AG04449 (cell line): Measurements from ENCODE around the gene GRK1.

Experiments used
- CTCF ChIA-PET: fragments of 350-600 bp; formaldehyde crosslinking; extraction: SDS; loops from one replicate; lab custom pipeline; 2021; ENCODE audit warnings: antibody characterized with exemption; lab: Yijun Ruan, JAX
- POLR2A ChIA-PET: fragments of 400-600, 350-600 bp; formaldehyde crosslinking; extraction: SDS; loops from one replicate; lab custom pipeline; 2020; ENCODE audit warnings: antibody characterized with exemption, inconsistent platforms; lab: Yijun Ruan, JAX
- DNase-seq: peaks from one replicate; pipeline ENCODE4 v3.0.0-alpha.2; 2010; ENCODE audit warnings: low read depth, low spot score
- H3K4me3 ChIP-seq: 2 replicates; pipeline ENCODE4 v1.5.1; 2011; ENCODE audit warnings: low read depth, mild to moderate bottlenecking, control low read depth, low read length
- TF ChIP-seq, protein P1 (sequence below): IDR thresholded peaks from one replicate; pipeline ENCODE4 v1.5.1; 2011; ENCODE audit warnings: mild to moderate bottlenecking, moderate library complexity, low read length, control low read depth, inconsistent platforms; ENCODE audit not compliant: insufficient read depth; ENCODE audit errors: missing control alignments

Gene GRK1

DNA sequence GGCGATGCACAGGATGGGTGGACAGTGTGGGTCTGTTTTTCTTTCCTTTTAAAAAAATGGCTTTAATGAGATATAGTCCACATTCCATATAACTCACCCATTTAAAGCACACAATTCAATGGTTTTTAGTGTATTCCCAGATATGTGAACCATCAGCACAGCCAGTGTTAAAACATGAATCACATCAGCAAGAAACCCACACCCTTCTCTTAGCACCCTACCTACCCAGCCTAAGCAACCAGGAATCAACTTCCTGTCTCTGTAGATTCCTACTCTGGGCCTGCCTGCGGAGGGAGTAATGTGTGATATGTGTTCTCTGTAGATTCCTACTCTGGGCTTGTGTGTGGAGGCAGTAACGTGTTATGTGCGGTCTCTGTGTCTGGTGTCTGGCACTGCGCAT is 103.9 kb downstream of the GRK1 start:
- CTCF ChIA-PET, result interaction anchor here (0.9 kb wide), 1 partner anchor 12 kb away, joined by 3 read pairs; no protein-coding TSS in a partner anchor

DNA sequence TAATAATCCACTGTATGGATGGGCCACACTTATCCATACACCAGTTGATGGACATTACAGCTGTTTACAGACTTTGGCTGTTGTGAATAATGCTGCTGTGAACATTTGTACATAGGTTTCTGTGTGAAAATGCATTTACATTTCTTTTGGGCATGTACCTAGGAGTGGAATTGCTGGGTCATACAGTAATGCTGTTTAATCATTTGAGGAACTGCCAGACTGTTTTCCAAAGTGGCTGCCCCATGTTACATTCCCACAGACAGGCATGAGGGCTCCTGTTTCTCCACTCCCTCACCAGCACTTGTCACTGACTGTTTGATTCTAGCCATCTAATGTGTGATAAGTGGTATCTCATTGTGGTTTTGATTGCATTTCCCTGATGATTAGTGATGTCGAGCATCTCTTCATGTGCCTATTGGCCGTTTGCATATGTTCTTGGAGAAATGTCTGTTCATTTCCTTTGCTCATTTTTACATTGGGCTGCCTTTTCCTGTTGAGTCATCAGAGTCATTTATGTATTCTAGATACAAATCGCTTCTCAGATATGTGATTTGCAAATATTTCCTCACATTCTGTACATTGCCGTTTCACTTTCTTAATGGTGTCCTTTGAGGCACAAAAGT is 104.8 kb downstream of the GRK1 start:
- DNase-seq, result no peak
- POLR2A ChIA-PET, result no interaction called here
- CTCF ChIA-PET, result no interaction called here
- TF ChIP-seq, protein P1, sequence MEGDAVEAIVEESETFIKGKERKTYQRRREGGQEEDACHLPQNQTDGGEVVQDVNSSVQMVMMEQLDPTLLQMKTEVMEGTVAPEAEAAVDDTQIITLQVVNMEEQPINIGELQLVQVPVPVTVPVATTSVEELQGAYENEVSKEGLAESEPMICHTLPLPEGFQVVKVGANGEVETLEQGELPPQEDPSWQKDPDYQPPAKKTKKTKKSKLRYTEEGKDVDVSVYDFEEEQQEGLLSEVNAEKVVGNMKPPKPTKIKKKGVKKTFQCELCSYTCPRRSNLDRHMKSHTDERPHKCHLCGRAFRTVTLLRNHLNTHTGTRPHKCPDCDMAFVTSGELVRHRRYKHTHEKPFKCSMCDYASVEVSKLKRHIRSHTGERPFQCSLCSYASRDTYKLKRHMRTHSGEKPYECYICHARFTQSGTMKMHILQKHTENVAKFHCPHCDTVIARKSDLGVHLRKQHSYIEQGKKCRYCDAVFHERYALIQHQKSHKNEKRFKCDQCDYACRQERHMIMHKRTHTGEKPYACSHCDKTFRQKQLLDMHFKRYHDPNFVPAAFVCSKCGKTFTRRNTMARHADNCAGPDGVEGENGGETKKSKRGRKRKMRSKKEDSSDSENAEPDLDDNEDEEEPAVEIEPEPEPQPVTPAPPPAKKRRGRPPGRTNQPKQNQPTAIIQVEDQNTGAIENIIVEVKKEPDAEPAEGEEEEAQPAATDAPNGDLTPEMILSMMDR, result no peak
- H3K4me3 ChIP-seq, result no peak overlapping the region

More for the DNA sequence above, 103.9 kb downstream of the GRK1 start:
- TF ChIP-seq, protein P1, result no peak
- no peak for DNase-seq
- no peak overlapping the region for H3K4me3 ChIP-seq
- POLR2A ChIA-PET, result no interaction called here

DNA sequence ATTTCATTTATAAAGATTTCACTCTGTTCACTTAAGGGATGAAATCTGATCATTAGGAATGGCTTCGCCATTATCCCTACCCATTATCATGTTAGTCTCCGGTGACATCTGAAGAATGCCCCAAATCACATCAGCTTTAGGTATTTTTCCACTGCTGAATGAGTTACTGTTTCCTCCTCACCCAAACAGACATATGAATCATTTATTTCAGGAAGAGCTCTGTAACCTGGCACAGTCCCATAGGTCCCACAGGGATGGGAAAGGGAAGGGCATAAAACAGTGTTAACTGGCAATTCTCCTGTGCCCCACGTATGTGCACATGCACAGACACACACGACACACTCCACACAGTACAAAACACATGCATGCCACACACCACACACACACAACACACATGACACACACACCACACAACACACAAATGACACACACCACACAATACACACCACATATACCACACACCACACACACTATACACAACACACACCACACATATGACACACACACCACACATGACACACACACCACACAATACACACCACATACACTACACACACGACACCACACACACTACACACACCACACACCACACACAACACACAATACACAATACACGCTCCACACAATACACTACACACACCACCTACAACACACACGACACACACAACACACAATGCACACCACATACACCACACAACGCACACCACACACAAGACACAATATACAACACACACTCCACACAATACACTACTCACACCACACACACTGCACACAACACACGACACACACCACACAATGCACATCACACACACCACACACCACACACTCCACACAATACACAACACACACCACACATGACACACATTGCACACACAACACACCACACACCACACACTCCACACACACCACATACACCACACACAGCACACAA is 107.4 kb downstream of the GRK1 start:
- ChIA-PET POLR2A (no interaction called here), CTCF (no interaction called here)
- no peak overlapping the region for H3K4me3 ChIP-seq
- TF ChIP-seq, protein P1, result no peak
- no peak for DNase-seq

DNA sequence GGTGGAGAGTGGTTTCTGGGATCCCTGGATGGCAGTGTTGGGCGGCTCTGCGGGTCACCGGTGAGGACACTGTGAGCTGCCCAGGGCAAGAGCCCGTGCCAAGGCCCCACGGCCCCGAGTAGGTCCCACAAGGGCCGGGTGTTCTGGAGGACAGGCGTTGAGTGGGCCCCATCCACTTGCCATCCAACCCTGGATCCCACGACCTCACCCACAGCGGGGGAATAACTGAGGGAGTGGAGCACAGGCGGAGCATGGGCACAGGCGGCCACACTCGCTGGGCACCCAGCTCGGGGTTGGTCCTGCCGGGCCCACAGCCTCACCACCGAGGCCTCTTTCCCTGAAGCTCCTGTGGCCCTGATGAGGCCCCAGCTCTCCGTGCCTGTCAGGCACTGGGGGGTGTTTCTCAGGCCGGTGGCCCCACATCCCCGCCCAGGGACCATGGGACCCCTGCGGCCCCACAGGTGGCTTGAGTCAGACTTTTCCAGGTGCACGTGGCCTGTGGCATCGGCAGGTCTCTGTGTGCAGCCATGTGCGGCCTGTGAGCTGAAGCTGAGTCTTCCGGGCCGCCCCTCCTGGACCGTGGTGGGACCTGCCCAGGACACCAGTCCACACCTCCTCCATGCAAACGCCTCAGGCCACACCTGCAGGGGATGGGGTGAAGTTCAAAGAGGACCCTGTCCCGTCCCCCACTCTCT is 108.6 kb downstream of the GRK1 start:
- POLR2A ChIA-PET, result no interaction called here
- CTCF ChIA-PET, result no interaction called here

DNA sequence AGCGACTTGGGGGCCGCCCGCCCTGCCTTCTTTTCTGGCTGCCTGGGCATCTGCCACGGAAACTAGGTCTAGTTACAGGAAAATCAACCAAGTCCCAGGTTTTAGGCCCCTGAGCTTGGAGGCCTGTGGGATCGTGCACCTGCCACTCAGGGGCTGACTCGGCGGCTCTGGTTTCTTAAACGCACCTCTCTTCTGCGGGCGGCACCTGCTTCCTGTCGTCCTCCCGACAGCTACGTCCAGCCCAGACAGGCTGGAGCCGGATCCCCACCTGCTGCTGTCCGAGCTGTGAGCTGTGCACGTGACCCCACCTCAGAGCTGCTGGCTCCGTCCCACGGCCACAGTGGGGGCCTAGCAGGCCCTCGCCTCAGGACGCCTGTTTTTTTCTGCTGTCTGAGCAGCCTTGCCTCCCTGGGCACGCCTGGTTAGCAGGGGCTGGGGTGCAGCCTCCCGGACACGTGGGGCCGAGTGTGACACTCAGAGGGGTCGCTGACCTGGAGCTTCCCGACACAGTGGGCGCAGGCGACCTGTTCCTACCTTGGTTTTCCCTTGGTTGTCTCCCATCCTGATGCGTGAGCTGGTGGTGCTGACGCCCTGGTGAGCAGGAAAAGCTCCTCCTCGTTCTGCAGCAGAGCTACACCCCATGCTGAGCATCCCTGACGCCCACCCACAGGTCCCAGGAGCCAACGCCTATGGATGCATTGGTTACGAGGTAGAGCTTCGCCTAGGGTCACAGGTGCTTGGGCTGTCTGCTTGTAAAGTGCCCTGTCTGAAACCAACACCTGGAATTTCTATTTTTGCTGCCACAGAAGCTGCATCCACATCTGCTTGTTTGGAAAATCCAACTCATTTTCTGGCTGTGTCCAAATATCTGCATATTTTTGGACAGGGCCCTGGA is 109.5 kb downstream of the GRK1 start:
- ChIA-PET CTCF (no interaction called here), POLR2A (no interaction called here)
- no peak for DNase-seq
- TF ChIP-seq, protein P1, result no peak
- no peak overlapping the region for H3K4me3 ChIP-seq

More for the DNA sequence above, 108.6 kb downstream of the GRK1 start:
- DNase-seq, result no peak
- H3K4me3 ChIP-seq, result no peak overlapping the region
- TF ChIP-seq, protein P1, result no peak
